H1 (cell line): ENCODE results near the gene AKR7A2. TPM values are rescaled to one million over a fixed set of nuclear protein-coding genes. Genes with fewer than 3 reads are reported as not detected.

Experiments used
- BRCA1 ChIP-seq: IDR thresholded peaks from 2 replicates; pipeline ENCODE4 v1.6.1; 2012; ENCODE audit warnings: low read depth, low read length, improper control_type of control experiment
- CBX5 ChIP-seq: fragments of 300-800, 300-1000 bp; sonication (generic); IDR thresholded peaks from 2 replicates; pipeline ENCODE4 v1.7.1; 2016; ENCODE audit warnings: antibody characterized with exemption, low read length, low read depth
- CREB1 ChIP-seq: IDR thresholded peaks from 2 replicates; pipeline ENCODE4 v1.6.1; 2012; ENCODE audit warnings: inconsistent platforms
- EGR1 ChIP-seq: IDR thresholded peaks from 2 replicates; pipeline ENCODE4 v1.6.1; 2011; ENCODE audit warnings: low read depth, low read length, borderline replicate concordance
- EP300 ChIP-seq, 2 experiments: IDR thresholded peaks; 1 replicate in 1 of 2; 2 replicates in 1 of 2; pipeline ENCODE4 v1.6.1; 2011 to 2012; ENCODE audit warnings: low read depth in 2 of 2, low read length in 2 of 2, mild to moderate bottlenecking in 2 of 2, borderline replicate concordance in 1 of 2, inconsistent platforms in 1 of 2, moderate library complexity in 1 of 2
- HDAC6 ChIP-seq: IDR thresholded peaks from one replicate; pipeline ENCODE4 v1.7.1; 2012; ENCODE audit warnings: low read depth, mild to moderate bottlenecking, inconsistent platforms, low read length, moderate library complexity
- JUN ChIP-seq: IDR thresholded peaks from 2 replicates; pipeline ENCODE4 v1.6.1; 2011; ENCODE audit warnings: low read depth, mild to moderate bottlenecking, improper control_type of control experiment, low read length
- JUND ChIP-seq: IDR thresholded peaks from 2 replicates; pipeline ENCODE4 v1.6.1; 2011; ENCODE audit warnings: mild to moderate bottlenecking, improper control_type of control experiment, low read length
- MAFK ChIP-seq: IDR thresholded peaks from 2 replicates; pipeline ENCODE4 v1.6.1; 2012; ENCODE audit warnings: low read depth, mild to moderate bottlenecking, improper control_type of control experiment, low read length
- POLR2AphosphoS5 ChIP-seq: IDR thresholded peaks from 2 replicates; pipeline ENCODE4 v1.6.1; 2011; ENCODE audit warnings: low read depth, low read length
- RAD21 ChIP-seq, 2 experiments: IDR thresholded peaks in 1 of 2; conservative IDR thresholded peaks in 1 of 2; 2 replicates each; pipeline ENCODE4 v1.6.1; 2011; ENCODE audit warnings: low read depth in 2 of 2, low read length in 2 of 2, improper control_type of control experiment in 1 of 2, inconsistent platforms in 1 of 2, mild to moderate bottlenecking in 1 of 2, moderate library complexity in 1 of 2
- RNF2 ChIP-seq: fragments of 200-900, 300-1000 bp; sonication (generic); IDR thresholded peaks from 2 replicates; pipeline ENCODE4 v1.7.1; 2016; ENCODE audit warnings: borderline replicate concordance, low read depth, mild to moderate bottlenecking, antibody characterized with exemption, low read length; ENCODE audit not compliant: poor library complexity, severe bottlenecking; ENCODE audit errors: missing control alignments
- SAP30 ChIP-seq: fragments of 300-600 bp; sonication (generic); IDR thresholded peaks from 2 replicates; pipeline ENCODE4 v1.7.1; 2012; ENCODE audit warnings: low read length, moderate library complexity, mild to moderate bottlenecking, inconsistent platforms; ENCODE audit not compliant: insufficient read depth, insufficient replicate concordance
- SIN3A ChIP-seq, 2 experiments: IDR thresholded peaks in 1 of 2; conservative IDR thresholded peaks in 1 of 2; 2 replicates each; pipeline ENCODE4 v1.6.1; 2011 to 2012; ENCODE audit warnings: low read length in 2 of 2, improper control_type of control experiment in 1 of 2, low read depth in 1 of 2, mild to moderate bottlenecking in 1 of 2
- SIX5 ChIP-seq: IDR thresholded peaks from 2 replicates; pipeline ENCODE4 v1.6.1; 2011; ENCODE audit warnings: mild to moderate bottlenecking, low read depth, low read length
- SP1 ChIP-seq: IDR thresholded peaks from 2 replicates; pipeline ENCODE4 v1.6.1; 2011; ENCODE audit warnings: low read depth, low read length
- SRF ChIP-seq: IDR thresholded peaks from 2 replicates; pipeline ENCODE4 v1.6.1; 2011; ENCODE audit warnings: mild to moderate bottlenecking, low read depth, low read length, moderate library complexity
- TAF1 ChIP-seq: IDR thresholded peaks from 2 replicates; pipeline ENCODE4 v1.6.1; 2011; ENCODE audit warnings: mild to moderate bottlenecking, low read depth, low read length
- TAF7 ChIP-seq: optimal IDR thresholded peaks from 2 replicates; pipeline ENCODE3; 2011; ENCODE audit warnings: low read depth, mild to moderate bottlenecking, inconsistent platforms, low read length, moderate library complexity, borderline replicate concordance
- TBP ChIP-seq: IDR thresholded peaks from 2 replicates; pipeline ENCODE4 v1.6.1; 2011; ENCODE audit warnings: low read depth, low read length, improper control_type of control experiment
- ZNF274 ChIP-seq: IDR thresholded peaks from 2 replicates; pipeline ENCODE4 v1.7.0; 2012; ENCODE audit warnings: low read length, borderline replicate concordance; ENCODE audit errors: extremely low read depth
- polyA plus RNA-seq, 7 experiments: library from polyadenylated mRNA; depleted of rRNA in 3 of 7; stranded (reverse) in 5 of 7; unstranded in 2 of 7; fragments of >200 nt in 5 of 7; fragments of 200-250 nt in 2 of 7; gene quantifications; 1 replicate in 5 of 7; 2 replicates in 1 of 7; 4 replicates in 1 of 7; pipeline versions ENCODE4 v1.2.1 to v1.2.3, GENCODE V29; 2011 to 2013; ENCODE audit warnings: missing spikeins in 2 of 7, mixed read lengths in 2 of 7
- total RNA-seq: library from RNA; stranded (reverse); fragmentation: NEBNext Ultra II Directional; extraction: Animal tissue kit (Norgen Biotek cat#: 25700); gene quantifications from 2 replicates; pipeline ENCODE4 v1.2.1, GENCODE V29; 2021
- TF ChIP-seq, protein P1 (sequence below): IDR thresholded peaks from 2 replicates; pipeline ENCODE4 v1.6.1; 2012; ENCODE audit warnings: low read length, inconsistent platforms
- TF ChIP-seq, protein P2 (sequence below): IDR thresholded peaks from 2 replicates; pipeline ENCODE4 v1.6.1; 2012; ENCODE audit warnings: inconsistent platforms

AKR7A2 gene
- total and polyA plus RNA-seq, 2 of the 8 experiments (the other 6 are each of a cell fraction or from before 2014, with no cell fraction given) = 32.0 to 48.3 TPM

GRCh38 chr1:19338323-19338762, 26.4 kb upstream of the AKR7A2 start (continued):
- TF ChIP-seq EGR1 (no peak), SRF (no peak), EP300 (IDR thresholded peaks at IDR 0.05; ENCODE audit: borderline replicate concordance in 1 of 2, low read depth in 2 of 2, low read length in 2 of 2) (no peak), HDAC6 (no peak), SIX5 (no peak), RNF2 (no peak), BRCA1 (no peak), JUND (peak; percentile 3; the same call in 1 of the 2 replicates), POLR2AphosphoS5 (peak; percentile 56; the same call in 1 of the 2 replicates), JUN (no peak), RAD21 (IDR thresholded peaks at IDR 0.05 in 1 of 2, conservative IDR thresholded peaks at IDR 0.05 in 1 of 2; ENCODE audit: low read depth in 2 of 2, low read length in 2 of 2) (peak; percentile 62), TAF7 (peak; percentile 20), SAP30 (no peak), SIN3A (conservative IDR thresholded peaks at IDR 0.05 in 1 of 2, IDR thresholded peaks at IDR 0.05 in 1 of 2; ENCODE audit: low read depth in 1 of 2, low read length in 2 of 2) (0 out of 4 replicates have a peak, but pooled peaks of 1 of the 2 experiments have one; percentile 62), CREB1 (0 out of 2 replicates have a peak, but pooled peaks have one; percentile 46), CBX5 (no peak), SP1 (peak; percentile 20; the same call in 1 of the 2 replicates), TAF1 (peak; percentile 50; the same call in 1 of the 2 replicates), ZNF274 (no peak), TBP (peak; percentile 57), MAFK (no peak)
- TF ChIP-seq, protein P1, sequence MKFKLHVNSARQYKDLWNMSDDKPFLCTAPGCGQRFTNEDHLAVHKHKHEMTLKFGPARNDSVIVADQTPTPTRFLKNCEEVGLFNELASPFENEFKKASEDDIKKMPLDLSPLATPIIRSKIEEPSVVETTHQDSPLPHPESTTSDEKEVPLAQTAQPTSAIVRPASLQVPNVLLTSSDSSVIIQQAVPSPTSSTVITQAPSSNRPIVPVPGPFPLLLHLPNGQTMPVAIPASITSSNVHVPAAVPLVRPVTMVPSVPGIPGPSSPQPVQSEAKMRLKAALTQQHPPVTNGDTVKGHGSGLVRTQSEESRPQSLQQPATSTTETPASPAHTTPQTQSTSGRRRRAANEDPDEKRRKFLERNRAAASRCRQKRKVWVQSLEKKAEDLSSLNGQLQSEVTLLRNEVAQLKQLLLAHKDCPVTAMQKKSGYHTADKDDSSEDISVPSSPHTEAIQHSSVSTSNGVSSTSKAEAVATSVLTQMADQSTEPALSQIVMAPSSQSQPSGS = no peak
- TF ChIP-seq, protein P2, sequence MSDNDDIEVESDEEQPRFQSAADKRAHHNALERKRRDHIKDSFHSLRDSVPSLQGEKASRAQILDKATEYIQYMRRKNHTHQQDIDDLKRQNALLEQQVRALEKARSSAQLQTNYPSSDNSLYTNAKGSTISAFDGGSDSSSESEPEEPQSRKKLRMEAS = peak; percentile 73; the same call in 1 of the 2 replicates
